CD4-positive, alpha-beta T cell treated with Interleukin-4 for 1 hour (primary cell): Measurements from ENCODE around the gene SLC38A2.
A peak's percentile ranks its signal among the peaks of the same experiment; 100 is the strongest.

ENCODE experiments used
- DNase-seq, 2 donors: peaks; one replicate each; pipeline ENCODE4 v3.0.0-alpha.2; 2020 to 2022

SLC38A2 gene

GRCh38 chr12:46391630-46392029, 19.1 kb upstream of the SLC38A2 start:
- no peak for DNase-seq

GRCh38 chr12:46390881-46391280, 18.3 kb upstream of the SLC38A2 start:
- DNase-seq = no peak

GRCh38 chr12:46390304-46390703, 17.7 kb upstream of the SLC38A2 start:
- DNase-seq = no peak

GRCh38 chr12:46389031-46389616, 16.6 kb upstream of the SLC38A2 start:
- DNase-seq = no peak

- no peak for DNase-seq
These were observed 16.0 kb upstream of the SLC38A2 start for GRCh38 chr12:46388427-46389021.

GRCh38 chr12:46387670-46388069, 15.1 kb upstream of the SLC38A2 start:
- DNase-seq = peak in 1 of 2 donors; percentile 29

- DNase-seq = peak in 1 of 2 donors; percentile 45
These were observed 14.5 kb upstream of the SLC38A2 start for GRCh38 chr12:46386877-46387629.

GRCh38 chr12:46386360-46386867, 13.8 kb upstream of the SLC38A2 start:
- DNase-seq = no peak

- DNase-seq = no peak
These were observed 12.9 kb upstream of the SLC38A2 start for GRCh38 chr12:46385438-46385837.

GRCh38 chr12:46384451-46385309, 12.1 kb upstream of the SLC38A2 start:
- DNase-seq = no peak

GRCh38 chr12:46383654-46384450, 11.3 kb upstream of the SLC38A2 start:
- DNase-seq = peak; percentile 73 to 80

GRCh38 chr12:46382964-46383653, 10.5 kb upstream of the SLC38A2 start:
- DNase-seq = peak; percentile 92

GRCh38 chr12:46382408-46382963, 9.9 kb upstream of the SLC38A2 start:
- no peak for DNase-seq

GRCh38 chr12:46380881-46381280, 8.3 kb upstream of the SLC38A2 start:
- DNase-seq = no peak

- no peak for DNase-seq
These were observed 7.6 kb upstream of the SLC38A2 start for GRCh38 chr12:46380022-46380796.

GRCh38 chr12:46379352-46379751, 6.8 kb upstream of the SLC38A2 start:
- DNase-seq = no peak

- no peak for DNase-seq
These were observed 6.0 kb upstream of the SLC38A2 start for GRCh38 chr12:46378530-46378929.

- no peak for DNase-seq
These were observed 5.1 kb upstream of the SLC38A2 start for GRCh38 chr12:46377678-46378077.

GRCh38 chr12:46376579-46376978, 4.0 kb upstream of the SLC38A2 start:
- no peak for DNase-seq

- DNase-seq = no peak
These were observed 2.1 kb upstream of the SLC38A2 start for GRCh38 chr12:46374711-46375110.
